GM21825 (cell line): ENCODE results near the gene LITAFD.
"Not testable (repeated sequence)": the region's sequence is repeated elsewhere in the genome, so short reads cannot be mapped to it uniquely, and the experiment has no call there.

ENCODE experiments used
- ATAC-seq: cut with Tn5 transposase; IDR thresholded peaks from one replicate; pipeline ENCODE4 v1.9.1; 2021; ENCODE audit warnings: mild to moderate bottlenecking, moderate library complexity; ENCODE audit not compliant: unreplicated experiment

Gene LITAFD

GRCh38 chr16:8855972-8856371 is 26.2 kb upstream of the LITAFD start:
- ATAC-seq = no peak

DNA sequence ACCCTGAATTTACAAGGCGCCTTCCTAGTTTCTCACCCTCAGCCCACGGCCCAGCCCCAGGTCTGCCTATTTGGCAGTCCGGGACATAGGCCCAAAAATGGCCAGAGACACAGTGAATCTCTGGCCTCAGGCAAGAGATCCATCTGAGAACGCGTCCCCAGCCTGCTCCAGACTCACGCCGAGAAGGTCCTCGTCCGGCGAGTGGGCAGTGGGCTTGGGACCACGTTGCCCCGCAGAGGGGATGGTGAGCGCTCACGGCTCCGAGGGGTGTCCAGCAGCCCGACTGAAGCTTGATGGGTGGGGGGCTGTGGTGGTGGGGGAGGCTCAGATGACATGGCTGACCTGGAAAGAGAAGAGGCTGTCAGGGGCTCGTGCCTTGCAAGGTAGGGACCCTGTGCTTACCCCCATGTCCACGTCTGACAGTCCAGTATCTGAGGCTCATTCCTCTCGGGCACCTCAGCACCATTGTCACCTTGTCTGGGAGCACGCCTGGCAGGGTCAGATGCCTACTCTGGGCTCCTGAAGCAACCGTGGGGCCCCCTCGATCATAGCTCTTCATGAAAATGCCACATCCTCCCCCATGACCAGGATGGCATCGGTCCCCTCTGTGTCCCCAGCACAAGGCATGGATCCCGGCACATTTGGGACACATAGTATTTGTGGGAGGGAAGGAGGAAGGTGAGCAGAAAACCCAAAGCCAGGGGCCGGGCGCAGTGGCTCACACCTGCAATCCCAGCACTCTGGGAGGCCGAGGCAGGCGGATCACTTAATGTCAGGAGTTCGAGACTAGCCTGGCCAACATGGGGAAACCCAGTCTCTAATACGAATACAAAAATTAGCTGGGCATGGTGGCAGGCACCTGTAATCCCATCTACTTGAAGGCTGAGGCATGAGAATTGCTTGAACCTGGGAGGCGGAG is 22.9 kb upstream of the LITAFD start:
- no peak for ATAC-seq

DNA sequence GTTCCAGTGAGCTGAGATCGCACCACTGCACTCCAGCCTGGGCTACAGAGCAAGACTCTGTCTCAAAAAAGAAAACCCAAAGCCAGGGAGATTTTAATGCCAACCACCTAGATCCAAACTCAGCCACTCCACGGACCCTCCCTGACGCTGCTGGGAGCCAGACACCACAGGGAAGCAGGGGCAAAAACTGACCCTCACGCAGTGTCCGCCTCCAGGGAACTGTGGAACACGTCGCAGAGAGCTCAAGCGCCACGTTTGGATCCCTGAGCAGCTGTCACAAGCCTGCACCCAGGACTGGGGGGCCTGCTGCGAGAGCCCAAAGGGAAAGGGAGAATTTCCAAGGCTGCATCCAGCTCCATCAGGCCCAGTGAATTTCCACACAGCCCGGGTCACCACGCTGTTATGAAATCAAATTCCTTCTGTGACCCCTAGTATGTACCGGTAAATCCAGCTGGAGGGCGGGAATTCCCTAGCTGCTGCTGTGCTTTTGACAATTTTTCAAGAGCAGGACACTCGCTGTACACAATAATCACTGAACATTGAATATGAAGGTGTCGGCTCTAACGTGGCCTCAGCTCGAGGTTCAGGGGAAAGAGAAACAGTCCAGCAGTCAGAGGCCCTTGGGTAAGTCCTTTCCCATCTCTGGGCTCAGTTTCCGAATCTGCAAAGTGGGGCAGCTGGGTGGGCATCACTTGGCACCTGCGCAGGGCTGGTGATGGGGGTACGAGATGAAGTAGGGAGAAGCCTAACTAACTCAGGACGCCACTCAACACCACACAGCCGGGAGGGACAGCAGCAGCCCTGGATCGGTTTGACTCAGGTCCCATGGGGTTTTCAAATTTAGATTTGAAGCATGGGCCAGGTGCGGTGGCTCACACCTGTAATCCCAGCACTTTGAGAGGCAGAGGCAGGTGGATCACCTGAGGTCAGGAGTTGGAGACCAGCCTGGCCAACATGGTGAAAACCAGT is 22.0 kb upstream of the LITAFD start:
- no peak for ATAC-seq

DNA sequence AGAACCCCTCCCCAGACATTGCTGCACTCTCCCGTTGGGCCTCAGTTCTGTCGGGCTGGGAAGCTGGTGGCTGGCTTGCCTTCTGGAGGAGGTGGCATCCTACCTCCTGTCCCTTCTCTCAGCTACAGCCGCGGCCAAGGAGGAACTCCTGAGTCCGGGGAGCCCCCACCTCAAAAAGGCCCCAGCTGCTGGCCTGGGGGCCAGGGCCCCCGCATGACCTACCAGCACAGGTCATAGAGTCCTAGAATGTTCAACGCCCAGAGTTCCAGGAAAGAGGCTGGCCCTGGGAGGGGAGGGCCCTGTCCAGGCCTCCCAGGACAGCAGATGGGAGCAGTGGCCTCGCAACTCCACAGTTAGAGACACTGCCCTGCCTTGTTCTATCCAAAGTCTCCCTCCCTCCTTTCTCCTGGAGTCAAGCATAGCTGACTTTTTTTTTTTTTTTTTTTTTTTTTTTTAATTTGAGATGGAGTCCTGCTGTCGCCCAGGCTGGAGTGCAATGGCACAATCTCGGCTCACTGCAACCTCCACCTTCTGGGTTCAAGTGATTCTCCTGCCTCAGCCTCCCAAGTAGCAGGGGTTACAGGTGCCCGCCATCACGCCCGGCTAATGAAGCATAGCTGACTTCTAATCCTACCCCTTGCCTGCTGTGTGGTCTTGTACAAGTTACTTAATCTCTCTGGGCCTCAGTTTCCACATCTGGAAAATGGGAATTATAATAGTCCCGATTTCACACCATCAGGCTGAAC is 20.4 kb upstream of the LITAFD start:
- ATAC-seq = no peak

- no peak for ATAC-seq
These were observed 19.6 kb upstream of the LITAFD start for GRCh38 chr16:8862309-8863130.

- no peak for ATAC-seq
These were observed 18.3 kb upstream of the LITAFD start for GRCh38 chr16:8863594-8864424.

DNA sequence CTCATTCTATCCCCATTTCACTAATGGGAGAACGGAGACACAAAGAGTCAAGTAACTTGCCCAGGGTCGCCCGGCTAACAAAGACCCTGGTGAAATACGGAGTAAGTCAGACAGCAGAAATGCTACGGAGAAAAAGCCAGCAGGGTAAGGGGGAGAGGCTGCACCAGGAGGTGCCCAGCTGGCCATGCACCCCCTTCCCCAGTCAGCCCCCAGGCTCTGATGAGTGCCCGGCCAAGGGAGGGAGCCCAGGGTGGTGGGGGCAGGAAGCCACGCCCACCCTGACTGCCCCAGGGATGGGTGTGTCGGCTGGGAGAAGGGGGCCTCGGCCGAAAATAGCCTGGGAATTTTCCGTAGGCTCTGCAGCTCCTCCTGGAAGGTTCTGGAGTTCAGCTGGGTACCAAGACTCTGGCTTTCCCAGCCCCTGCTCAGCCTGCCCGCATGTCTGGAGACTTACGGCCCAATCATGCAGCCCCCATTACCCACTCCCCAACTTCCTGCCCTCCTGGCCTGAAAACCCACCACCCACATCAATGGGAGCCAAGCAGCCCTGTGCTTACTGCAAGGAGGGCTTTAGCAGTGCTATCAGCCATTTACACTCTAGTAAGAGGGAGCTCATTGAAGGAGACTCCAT is 17.6 kb upstream of the LITAFD start:
- no peak for ATAC-seq

- no peak for ATAC-seq
These were observed 16.8 kb upstream of the LITAFD start for GRCh38 chr16:8865145-8865882.

- ATAC-seq = no peak
These were observed 15.8 kb upstream of the LITAFD start for GRCh38 chr16:8866118-8866883.

DNA sequence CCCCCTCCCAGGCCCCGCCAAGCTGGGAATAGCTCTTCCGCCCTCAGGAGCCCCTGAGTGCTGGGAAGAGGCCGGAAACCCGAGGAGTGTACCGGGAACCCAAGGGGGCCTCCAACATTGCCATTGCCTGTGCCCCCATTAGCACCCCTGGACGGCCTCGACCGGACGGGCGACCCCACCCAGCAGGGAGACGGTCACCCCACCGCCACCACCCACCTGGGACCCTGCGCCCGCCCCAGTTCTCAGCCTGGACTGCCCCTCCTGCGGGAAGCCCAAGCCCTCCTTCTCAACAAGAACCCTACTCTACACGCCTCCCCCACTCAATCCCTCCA is 15.3 kb upstream of the LITAFD start:
- no peak for ATAC-seq

DNA sequence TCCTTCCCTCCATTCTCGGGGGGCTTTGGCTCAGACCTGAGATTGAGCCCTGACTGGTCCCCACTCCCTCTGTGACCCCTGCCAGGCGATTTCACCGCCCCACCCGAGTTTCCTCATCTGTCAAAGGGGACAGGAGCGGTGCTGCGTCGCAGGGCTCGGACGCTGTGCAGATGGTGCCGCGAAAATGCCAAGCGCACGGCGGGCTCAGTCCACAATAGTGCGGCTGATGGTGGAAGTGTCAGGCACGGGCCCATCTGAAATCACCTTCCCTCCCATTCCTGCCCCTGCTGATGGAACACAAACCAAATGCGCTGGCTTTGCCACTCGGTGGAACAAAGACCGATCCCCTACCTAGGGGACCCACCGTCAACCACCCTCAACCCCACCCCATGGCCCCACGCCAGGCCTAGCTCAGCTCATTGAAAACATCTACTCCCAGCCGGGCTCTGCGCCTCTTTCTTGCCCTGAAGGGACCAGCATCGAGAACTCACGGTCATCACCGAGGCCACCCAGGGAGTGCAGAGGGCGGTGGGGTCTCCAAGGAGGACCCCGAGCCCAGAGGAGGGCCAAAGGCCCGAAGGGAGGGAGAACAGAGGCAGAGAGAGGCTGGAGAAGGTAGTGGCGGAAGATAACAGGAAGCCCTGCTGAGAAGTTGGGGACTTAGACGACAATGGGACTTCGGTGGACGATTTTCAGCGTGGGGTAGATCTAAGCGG is 14.8 kb upstream of the LITAFD start:
- ATAC-seq = no peak

DNA sequence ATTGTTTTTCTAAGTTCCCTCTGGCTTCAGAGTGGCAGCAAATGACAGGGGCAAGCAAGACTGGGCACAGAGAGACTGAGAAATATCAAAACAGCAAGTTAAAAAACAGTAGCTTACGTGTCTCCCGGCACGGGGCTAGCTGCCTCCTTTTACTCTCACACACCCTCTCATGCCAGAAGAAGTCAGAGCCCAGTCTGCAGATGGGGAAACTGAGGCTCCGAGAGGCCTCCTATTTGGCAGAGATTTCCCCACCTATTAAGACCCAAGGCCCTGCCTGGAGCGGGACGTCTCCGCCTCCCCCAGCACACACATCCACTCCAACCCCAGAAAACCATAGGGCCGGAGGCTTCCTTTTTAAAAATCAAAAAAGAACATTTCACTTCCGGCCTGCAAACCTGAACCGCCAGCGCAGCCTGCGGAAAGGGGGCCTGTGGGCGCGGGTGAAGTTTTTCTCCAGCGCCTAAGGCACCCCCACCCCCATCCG is 14.2 kb upstream of the LITAFD start:
- ATAC-seq = no peak

DNA sequence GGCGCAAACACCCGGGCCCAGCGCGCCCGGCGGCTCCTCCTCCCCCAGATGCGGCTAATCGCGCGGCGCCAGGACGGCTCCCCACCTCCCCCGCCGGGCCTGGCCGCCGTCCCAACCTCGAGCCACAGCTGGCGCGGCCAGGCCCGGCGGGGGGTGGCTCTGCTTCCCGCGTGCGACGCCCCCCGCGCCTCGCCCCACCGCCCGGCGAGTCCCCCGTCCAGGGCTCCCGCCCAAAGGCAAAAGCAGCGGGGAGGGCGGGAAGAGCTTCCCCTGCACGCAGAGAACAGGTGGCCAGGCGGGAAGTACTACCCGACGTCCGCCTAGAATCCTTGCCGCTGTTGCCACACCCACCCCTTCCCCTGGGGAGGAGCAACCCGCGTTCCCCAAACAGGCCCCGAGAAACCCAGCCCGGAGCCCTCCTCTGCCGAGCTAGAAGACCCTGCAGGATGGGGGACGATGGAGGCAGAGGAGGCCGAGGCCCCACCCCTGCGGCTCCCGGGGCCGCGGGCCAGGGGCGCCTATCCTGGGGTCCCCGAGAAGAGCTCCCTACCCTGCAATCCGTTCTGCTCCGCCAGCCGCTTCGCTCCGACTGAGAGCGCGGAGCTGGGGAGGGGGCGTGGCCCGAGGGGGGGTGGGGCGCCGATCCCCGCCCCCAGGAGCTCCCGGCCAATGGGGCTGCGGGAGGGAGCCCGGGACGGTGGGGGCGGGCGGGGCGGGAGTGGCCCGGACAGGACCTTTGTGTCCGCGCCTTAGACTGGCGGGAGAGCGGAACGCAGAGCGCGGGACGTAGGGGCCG is 13.5 kb upstream of the LITAFD start, which contains the start of gene CARHSP1:
Gene CARHSP1, minus strand, starts transcription at position 591 of the 796 bp plus-strand sequence. CDS start 9,678 bp downstream, outside the sequence.
- ATAC-seq = peak; percentile 68

GRCh38 chr16:8869212-8869987 is 12.8 kb upstream of the LITAFD start:
- ATAC-seq = no peak

GRCh38 chr16:8869988-8870241 is 12.2 kb upstream of the LITAFD start:
- ATAC-seq = not testable (repeated sequence)
